B cell (primary cell): ENCODE measurements around the gene VIPR2. TPM values are rescaled to one million over a fixed set of nuclear protein-coding genes. Genes with fewer than 3 reads are reported as not detected.

Experiments
- ATAC-seq: fragments of 200-7000 bp; cut with Tn5 transposase; one replicate; pipeline ENCODE4 v1.10.0; 2021; ENCODE audit warnings: low read depth, mild to moderate bottlenecking, moderate number of reproducible peaks, moderate library complexity
- CTCF ChIA-PET: fragments of 350-600 bp; sonication (Branson Sonifier 250); formaldehyde crosslinking; loops from one replicate; lab custom pipeline; 2021; ENCODE audit warnings: antibody characterized with exemption, inconsistent platforms; lab: Charles Lee
- POLR2A ChIA-PET: fragments of 350-600 bp; sonication (Branson Sonifier 250); formaldehyde crosslinking; loops from one replicate; lab custom pipeline; 2021; ENCODE audit warnings: antibody characterized with exemption; lab: Charles Lee
- DNase-seq: peaks from one replicate; pipeline ENCODE4 v3.0.0; 2013
- H2AFZ ChIP-seq: 2 replicates; pipeline ENCODE4 v1.6.1; 2012; ENCODE audit warnings: mild to moderate bottlenecking, low read depth, low read length; ENCODE audit not compliant: insufficient read depth, poor library complexity, severe bottlenecking
- H3K27ac ChIP-seq, 2 donors: 1 replicate in 1 of 2; 2 replicates in 1 of 2; pipeline ENCODE4 v1.5.1; 2012 to 2013; ENCODE audit warnings: low read length in 2 of 2, mild to moderate bottlenecking in 2 of 2, moderate library complexity in 1 of 2
- H3K27me3 ChIP-seq, 4 experiments: fragments of 200-600 bp in 1 of 4; sonication (generic) in 1 of 4; replicated peaks in 1 of 4; 1 replicate in 2 of 4; 2 replicates in 2 of 4; pipeline versions ENCODE4 v1.6.1 to v1.7.0; 2013 to 2016; ENCODE audit warnings: low read length in 3 of 4, mild to moderate bottlenecking in 2 of 4, mixed read lengths in 1 of 4, moderate library complexity in 1 of 4; ENCODE audit not compliant: insufficient read depth in 4 of 4, control insufficient read depth in 3 of 4; ENCODE audit errors: control extremely low read depth in 1 of 4
- H3K36me3 ChIP-seq, 2 experiments: replicated peaks in 1 of 2; 1 replicate in 1 of 2; 2 replicates in 1 of 2; pipeline versions ENCODE4 v1.6.1 to v1.7.1; 2013; ENCODE audit warnings: low read length in 1 of 2; ENCODE audit not compliant: insufficient read depth in 2 of 2, control insufficient read depth in 1 of 2; ENCODE audit errors: control extremely low read depth in 1 of 2, extremely low read depth in 1 of 2
- H3K4me1 ChIP-seq, 2 donors: fragments of 200-600 bp in 1 of 2; sonication (generic) in 1 of 2; 1 replicate in 1 of 2; 2 replicates in 1 of 2; pipeline versions ENCODE4 v1.5.1 to v1.6.1; 2013 to 2017; ENCODE audit warnings: low read length in 2 of 2; ENCODE audit not compliant: control insufficient read depth in 2 of 2, insufficient read depth in 2 of 2
- H3K4me2 ChIP-seq: replicated peaks from 2 replicates; pipeline ENCODE3; 2012; ENCODE audit warnings: mild to moderate bottlenecking, low read depth, low read length; ENCODE audit not compliant: poor library complexity, severe bottlenecking
- H3K4me3 ChIP-seq, 5 experiments: fragments of 200-600 bp in 1 of 5; sonication (generic) in 1 of 5; 1 replicate in 3 of 5; 2 replicates in 2 of 5; pipeline versions ENCODE4 v1.5.1 to v1.7.0; 2011 to 2016; ENCODE audit warnings: low read length in 4 of 5, mild to moderate bottlenecking in 4 of 5, low read depth in 2 of 5, control low read depth in 1 of 5, moderate library complexity in 1 of 5; ENCODE audit not compliant: insufficient read depth in 1 of 5; ENCODE audit errors: control extremely low read depth in 1 of 5, extremely low read depth in 1 of 5
- H3K79me2 ChIP-seq: fragments of 200-600 bp; sonication (generic); one replicate; pipeline ENCODE4 v1.6.0; 2016; ENCODE audit warnings: low read length; ENCODE audit not compliant: control insufficient read depth, insufficient read depth
- H3K9ac ChIP-seq: fragments of 200-600 bp; sonication (generic); 2 replicates; pipeline ENCODE4 v1.6.1; 2017; ENCODE audit warnings: mild to moderate bottlenecking, low read length, moderate library complexity
- H3K9me3 ChIP-seq, 3 donors: one replicate each; pipeline versions ENCODE4 v1.6.1 to v1.7.1; 2013; ENCODE audit warnings: low read length in 2 of 3; ENCODE audit not compliant: control insufficient read depth in 2 of 3, insufficient read depth in 1 of 3; ENCODE audit errors: control extremely low read depth in 1 of 3
- H4K20me1 ChIP-seq: 2 replicates; pipeline ENCODE4 v1.6.0; 2012; ENCODE audit warnings: mild to moderate bottlenecking, low read length; ENCODE audit not compliant: insufficient read depth, control insufficient read depth, poor library complexity, severe bottlenecking
- H3K27ac Mint-ChIP-seq: one replicate; pipeline ENCODE4 v1.8.0; 2021; ENCODE audit warnings: mixed read lengths
- H3K27me3 Mint-ChIP-seq: one replicate; pipeline ENCODE4 v1.8.0; 2021; ENCODE audit warnings: mixed read lengths
- H3K4me1 Mint-ChIP-seq: one replicate; pipeline ENCODE4 v1.8.0; 2021; ENCODE audit warnings: mixed read lengths
- H3K4me3 Mint-ChIP-seq: one replicate; pipeline ENCODE4 v1.8.0; 2021; ENCODE audit warnings: mixed read lengths
- H3K9me3 Mint-ChIP-seq: one replicate; pipeline ENCODE4 v1.8.0; 2022; ENCODE audit warnings: mixed read lengths; ENCODE audit not compliant: insufficient read depth
- CTCF ChIP-seq: fragments of 200-600 bp; IDR thresholded peaks from one replicate; pipeline ENCODE4 v1.8.0; 2022; ENCODE audit warnings: antibody characterized with exemption, mild to moderate bottlenecking
- EZH2 ChIP-seq: IDR thresholded peaks from 2 replicates; pipeline ENCODE4 v1.6.1; 2012; ENCODE audit warnings: borderline replicate concordance, low read depth, mild to moderate bottlenecking, moderate library complexity, low read length; ENCODE audit not compliant: insufficient read depth, poor library complexity, severe bottlenecking
- WGBS: methylation state at CpG from one replicate; pipeline ENCODE4 v1.1.5; 2013; ENCODE audit warnings: missing lambda C conversion rate; ENCODE audit not compliant: insufficient coverage; 5-methylcytosine and 5-hydroxymethylcytosine counted together
- intact Hi-C: fragments of 100-400 bp; cut with micrococcal nuclease; formaldehyde crosslinking; loops from one replicate; pipeline ENCODE4 v1.10.0; 2022
- polyA plus RNA-seq: library from polyadenylated mRNA; depleted of rRNA; stranded (reverse); fragments of >200 nt; gene quantifications from 2 replicates; pipeline ENCODE4 v1.2.3, GENCODE V29; 2012
- total RNA-seq, 2 donors: library from RNA; stranded (reverse); fragments of 120-200 nt in 1 of 2; gene quantifications; 1 replicate in 1 of 2; 2 replicates in 1 of 2; pipeline versions ENCODE4 v1.2.3 to v1.2.4, GENCODE V29; 2013 to 2022

Gene VIPR2
- total and polyA plus RNA-seq, 2 donors (not counting 1 experiment from before 2014, with no cell fraction given), result not detected

- Histone ChIP-seq H3K27me3 (no peaks in the 10 kb centered on the region), H3K27ac (no peak overlapping the region), H3K36me3 (no peaks in the 10 kb centered on the region), H3K4me1 (no peaks in the 10 kb centered on the region), H4K20me1 (no peaks in the 10 kb centered on the region), H3K4me2 (no peak overlapping the region), H3K79me2 (no peaks in the 10 kb centered on the region), H3K9ac (no peak overlapping the region), H3K4me3 (no peak overlapping the region), H2AFZ (no peak overlapping the region), H3K9me3 (no peaks in the 10 kb centered on the region)
- H3K27me3 Mint-ChIP-seq, result peaks cover 7% of the 10 kb centered on the region
- H3K27ac Mint-ChIP-seq, result no peak overlapping the region
- WGBS, result 88% methylated on average over 12 of the region's 14 CpGs
- intact Hi-C loops, result no loop called here
- TF ChIP-seq CTCF (no peak), EZH2 (no peak)
- no peak for DNase-seq
- H3K4me1 Mint-ChIP-seq, result no peaks in the 10 kb centered on the region
- no peak for ATAC-seq
- ChIA-PET CTCF (no interaction called here), POLR2A (no interaction called here)
- H3K4me3 Mint-ChIP-seq, result no peak overlapping the region
- H3K9me3 Mint-ChIP-seq, result no peaks in the 10 kb centered on the region
These were observed 75.7 kb downstream of the VIPR2 start for GRCh38 chr7:159068893-159069448.

GRCh38 chr7:159068488-159068811, 76.2 kb downstream of the VIPR2 start:
- POLR2A ChIA-PET, result no interaction called here
- Histone ChIP-seq H3K4me1 (no peaks in the 10 kb centered on the region), H2AFZ (no peak overlapping the region), H3K27ac (no peak overlapping the region), H3K27me3 (no peaks in the 10 kb centered on the region), H3K36me3 (no peaks in the 10 kb centered on the region), H3K79me2 (no peaks in the 10 kb centered on the region), H4K20me1 (no peaks in the 10 kb centered on the region), H3K4me2 (no peak overlapping the region), H3K9ac (no peak overlapping the region), H3K9me3 (no peaks in the 10 kb centered on the region), H3K4me3 (no peak overlapping the region)
- WGBS, result 91% methylated on average over 11 of the region's 12 CpGs
- intact Hi-C loops, result no loop called here
- no peak overlapping the region for H3K27ac Mint-ChIP-seq
- no peaks in the 10 kb centered on the region for H3K9me3 Mint-ChIP-seq
- ATAC-seq, result no peak
- no peak overlapping the region for H3K4me3 Mint-ChIP-seq
- H3K27me3 Mint-ChIP-seq, result peaks cover 7% of the 10 kb centered on the region
- no peak for DNase-seq
- CTCF ChIA-PET, result no interaction called here
- H3K4me1 Mint-ChIP-seq, result no peaks in the 10 kb centered on the region
- TF ChIP-seq EZH2, result no peak
- no peak for TF ChIP-seq CTCF
